Amygdala (tissue), 56 donors: ENCODE data around the gene HDAC10.
"Not testable (repeated sequence)": the region's sequence is repeated elsewhere in the genome, so short reads cannot be mapped to it uniquely, and the experiment has no call there.

Experiments used
- DNase-seq, 56 donors: peaks; one replicate each; lab custom pipeline; 2025; lab: John Stamatoyannopoulos, UW

The HDAC10 gene

DNA sequence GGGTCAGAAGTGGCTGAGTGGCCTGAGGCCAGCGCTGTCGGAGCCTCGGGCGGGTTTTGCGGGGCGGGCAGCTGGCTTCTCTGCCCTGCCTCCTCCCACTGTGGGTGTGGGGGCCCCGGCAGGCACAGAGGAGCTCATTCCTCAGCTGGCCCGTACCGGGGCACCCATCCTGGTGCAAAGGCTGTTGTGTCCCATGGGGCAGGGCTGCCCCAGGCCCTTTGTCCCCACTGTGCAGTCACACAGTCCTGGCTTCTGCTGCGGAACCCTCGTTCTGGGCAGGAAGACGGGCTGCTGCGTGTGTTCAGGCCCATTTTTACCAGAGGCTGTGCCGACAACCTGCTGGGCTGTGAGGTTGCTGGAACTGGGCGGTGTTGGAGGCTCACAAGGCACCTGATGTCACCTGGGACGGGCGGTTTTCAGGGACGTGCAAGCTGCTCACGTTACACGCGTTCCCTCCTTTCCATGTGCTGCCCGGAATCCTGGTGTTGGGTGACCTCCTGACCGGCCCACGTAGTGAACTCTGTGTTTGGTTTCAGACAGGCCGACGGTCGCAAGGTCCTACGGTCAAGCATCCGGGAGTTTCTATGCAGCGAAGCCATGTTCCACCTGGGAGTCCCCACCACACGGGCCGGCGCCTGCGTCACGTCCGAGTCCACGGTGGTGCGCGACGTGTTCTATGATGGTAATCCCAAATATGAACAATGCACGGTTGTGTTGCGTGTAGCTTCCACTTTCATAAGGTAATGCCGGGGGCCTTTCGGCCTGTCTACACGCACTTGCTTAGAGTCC is 45.1 kb downstream of the HDAC10 start:
- DNase-seq, result no peak

DNA sequence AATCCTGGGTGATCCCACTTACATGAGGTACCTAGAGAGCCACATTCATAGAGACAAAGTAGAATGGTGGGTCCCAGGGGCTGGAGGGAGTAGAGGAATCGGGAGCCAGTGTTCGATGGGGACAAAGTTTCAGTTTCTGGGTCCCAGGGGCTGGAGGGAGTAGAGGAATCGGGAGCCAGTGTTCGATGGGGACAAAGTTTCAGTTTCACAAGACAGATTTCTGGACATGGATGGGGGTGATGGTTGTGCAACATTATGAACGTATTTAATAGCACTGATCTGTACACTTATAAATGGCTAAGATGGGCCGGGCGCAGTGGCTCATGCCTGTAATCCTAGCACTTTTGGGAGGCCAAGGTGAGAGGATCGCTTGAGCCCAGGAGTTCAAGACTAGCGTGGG is 46.1 kb downstream of the HDAC10 start:
- not testable (repeated sequence) for DNase-seq

DNA sequence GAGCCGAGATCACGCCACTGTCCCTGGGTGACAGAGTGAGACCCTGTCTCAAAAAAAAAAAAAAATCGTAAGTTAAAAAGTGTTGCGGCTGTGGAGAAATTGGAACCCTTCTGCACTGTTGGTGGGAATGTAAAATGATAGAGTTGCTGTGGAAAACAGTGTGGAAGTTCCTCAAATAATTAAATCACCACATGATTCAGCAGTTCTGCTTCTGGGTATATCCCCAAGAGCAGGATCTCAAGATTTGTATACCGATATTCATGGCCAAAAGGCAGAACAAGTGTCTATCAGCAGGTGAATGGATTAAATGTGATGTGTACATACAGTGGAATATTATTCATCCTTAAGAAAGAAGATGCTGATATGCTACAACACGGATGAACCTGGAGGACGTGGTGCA is 46.5 kb downstream of the HDAC10 start:
- no peak for DNase-seq

DNA sequence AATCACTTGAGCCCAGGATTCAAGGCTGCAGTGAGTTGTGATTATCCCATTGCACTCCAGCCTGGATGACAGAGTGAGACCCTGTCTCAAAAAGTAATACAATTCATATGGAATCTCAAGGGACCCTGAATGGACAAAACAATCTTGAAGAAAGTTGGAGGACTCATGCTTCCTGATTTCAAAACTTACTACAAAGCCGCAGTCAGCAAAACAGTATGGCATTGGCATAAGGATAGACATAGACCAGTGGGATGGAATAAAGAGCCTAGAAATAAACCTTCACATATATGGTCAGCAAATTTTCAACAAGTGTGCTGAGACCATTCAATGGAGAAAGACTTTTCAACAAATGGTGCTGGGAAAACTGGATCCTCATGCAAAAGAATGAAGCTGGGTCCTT is 47.8 kb downstream of the HDAC10 start:
- DNase-seq, result no peak

DNA sequence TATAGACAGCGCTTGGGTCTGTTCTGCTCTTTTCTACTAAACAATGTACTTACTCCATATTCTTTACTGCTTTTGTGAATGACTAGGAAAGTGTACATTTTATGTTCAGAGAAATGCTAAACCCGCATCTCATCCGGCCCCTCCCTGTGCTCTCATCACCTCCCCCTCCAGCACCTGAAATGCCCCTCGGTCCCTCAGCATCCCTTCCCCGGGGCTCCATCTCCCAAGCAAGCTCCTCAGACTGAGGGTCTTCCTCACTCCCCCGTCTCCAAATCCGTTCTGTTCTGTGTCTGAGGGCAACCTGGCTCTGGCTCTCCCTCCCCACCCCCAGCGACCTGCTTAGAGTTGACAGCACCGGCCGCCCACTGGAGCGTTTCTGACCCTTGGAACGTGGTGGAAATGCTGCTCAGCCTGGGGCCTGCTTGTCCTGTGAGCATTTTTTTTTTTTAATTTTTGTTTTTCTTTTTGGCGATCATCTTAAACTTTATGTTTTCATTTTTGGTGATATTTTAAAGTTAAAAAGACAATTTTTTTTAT is 48.9 kb downstream of the HDAC10 start:
- DNase-seq, result no peak

DNA sequence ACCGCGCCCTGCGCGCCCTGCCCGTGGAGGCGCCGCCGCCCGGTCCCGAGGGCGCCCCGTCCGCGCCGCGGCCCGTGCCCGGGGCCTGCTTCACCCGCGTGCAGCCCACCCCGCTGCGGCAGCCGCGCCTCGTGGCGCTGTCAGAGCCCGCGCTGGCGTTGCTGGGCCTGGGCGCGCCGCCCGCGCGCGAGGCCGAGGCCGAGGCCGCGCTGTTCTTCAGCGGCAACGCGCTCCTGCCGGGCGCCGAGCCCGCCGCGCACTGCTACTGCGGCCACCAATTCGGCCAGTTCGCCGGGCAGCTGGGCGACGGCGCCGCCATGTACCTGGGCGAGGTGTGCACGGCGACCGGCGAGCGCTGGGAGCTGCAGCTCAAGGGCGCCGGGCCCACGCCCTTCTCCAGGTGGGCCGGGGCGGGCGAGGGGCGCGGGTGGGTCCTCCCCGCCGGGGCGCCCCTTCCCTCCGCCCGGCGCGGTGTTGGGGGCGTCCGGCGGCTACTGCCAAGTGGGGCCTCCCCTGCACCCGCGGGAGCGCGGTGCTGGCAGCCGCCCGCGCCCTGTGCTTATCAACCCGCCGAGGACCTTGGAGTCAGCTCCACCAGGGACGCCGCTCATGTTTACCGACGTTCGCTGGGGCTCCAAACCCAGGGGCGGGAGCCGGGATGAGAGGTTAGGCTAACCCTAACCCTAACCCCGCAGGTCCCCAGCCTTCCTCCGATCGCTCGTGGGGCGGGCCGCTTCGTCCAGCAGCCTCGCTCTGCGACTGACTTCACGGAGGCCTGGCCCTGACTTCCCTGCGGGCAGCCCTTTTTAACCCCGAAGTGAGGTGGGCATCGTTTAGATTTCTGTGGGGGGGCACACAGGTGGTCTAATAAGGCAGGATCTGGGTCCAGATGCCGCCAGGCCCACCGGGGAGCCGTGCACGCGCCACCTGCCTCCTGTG is 49.6 kb downstream of the HDAC10 start:
- DNase-seq, result peak in 2 of 56 donors; percentile 45 to 64

DNA sequence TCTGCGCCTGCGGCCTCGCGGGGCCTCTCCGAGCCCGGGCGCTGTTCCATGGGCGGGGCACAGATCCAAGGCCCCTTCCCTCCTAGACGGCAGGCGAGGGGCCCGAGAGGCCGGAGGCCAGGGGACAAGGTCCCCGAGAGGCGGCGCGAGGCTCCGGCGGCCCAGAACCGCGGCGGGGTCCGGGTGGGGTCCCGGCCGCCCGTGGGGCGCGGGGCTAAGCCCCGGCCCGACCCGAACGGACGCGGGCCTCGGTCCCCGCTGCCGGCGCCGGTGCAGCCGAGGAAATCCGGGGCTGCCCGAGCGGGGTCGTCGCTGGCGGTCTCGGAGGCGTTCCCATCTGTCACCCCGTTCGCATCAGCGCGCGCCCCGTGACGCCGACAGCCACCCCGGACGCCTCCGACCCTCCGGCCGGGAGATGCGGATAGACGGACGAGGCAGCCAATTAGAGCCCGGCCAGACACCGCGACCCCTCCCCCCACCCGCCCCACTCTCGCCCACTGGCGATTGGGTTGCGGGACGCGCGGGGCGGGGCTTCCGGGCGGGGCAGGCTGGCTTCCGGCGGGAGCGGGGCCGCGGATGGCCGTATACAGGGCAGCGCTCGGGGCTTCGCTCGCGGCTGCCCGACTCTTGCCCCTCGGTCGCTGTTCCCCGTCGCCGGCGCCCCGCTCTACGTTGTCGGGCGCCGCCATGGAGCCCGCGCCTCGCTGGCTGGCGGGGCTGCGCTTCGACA is 50.4 kb downstream of the HDAC10 start, which contains the start of gene SELENOO:
Gene SELENOO (plus strand): TSS at position 551 of the 730 bp plus-strand sequence. CDS start 26 bp downstream, at position 577.
- peak; percentile 28 to 97 (median 90) for DNase-seq

DNA sequence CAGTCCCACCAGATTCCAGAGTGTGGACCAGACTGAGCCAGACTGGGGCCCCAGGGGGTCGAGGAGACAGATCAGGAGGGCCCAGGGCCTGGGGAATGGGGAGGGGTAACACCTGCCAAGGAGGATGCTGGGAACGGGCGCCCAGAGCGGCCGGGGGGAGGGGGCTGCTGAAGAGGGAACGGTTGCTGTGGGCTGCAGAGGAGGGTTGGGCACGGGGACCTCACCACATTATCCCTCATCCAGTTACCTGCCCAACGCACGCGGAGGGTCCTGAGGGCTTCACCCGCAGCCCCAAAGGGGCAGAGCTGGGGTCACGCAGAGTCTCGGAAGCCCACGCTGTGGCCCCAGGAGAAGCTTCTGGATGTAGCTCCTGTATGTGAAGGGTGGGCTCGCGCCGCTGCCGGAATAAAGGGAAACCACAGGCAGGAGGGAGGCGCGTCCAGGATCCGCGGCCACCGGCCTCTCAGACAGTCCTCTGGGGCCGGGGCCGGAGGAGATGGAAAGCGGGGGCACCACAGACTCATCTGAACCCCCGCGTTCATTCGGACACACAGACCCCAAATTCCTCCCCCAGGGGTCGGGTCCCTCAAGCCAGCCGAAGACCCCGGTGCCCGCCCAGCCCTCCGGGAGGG is 51.1 kb downstream of the HDAC10 start:
- no peak for DNase-seq

DNA sequence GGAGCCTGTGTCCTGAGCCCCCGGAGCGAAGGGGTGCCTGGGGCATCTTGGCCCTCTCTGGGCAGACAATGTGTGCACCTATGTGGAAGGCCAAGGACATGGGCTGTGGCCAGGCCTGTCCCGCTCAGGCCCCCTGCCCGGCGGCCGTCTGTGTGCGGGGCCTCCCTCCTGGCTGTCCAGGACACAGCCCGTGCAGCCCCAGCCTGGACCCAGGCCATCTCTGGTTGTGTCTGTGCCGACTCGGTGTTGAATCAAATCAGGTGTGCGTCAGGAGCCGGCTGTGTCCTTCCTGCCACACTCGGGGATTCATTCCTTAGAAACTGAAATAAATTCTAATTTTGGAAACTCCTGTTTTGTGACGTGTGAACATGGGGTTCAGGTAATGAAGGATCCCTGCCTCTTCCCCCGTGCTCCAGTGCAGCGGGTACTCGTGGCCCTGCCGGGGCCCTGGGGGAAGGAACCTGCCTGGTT is 51.8 kb downstream of the HDAC10 start:
- DNase-seq, result no peak

DNA sequence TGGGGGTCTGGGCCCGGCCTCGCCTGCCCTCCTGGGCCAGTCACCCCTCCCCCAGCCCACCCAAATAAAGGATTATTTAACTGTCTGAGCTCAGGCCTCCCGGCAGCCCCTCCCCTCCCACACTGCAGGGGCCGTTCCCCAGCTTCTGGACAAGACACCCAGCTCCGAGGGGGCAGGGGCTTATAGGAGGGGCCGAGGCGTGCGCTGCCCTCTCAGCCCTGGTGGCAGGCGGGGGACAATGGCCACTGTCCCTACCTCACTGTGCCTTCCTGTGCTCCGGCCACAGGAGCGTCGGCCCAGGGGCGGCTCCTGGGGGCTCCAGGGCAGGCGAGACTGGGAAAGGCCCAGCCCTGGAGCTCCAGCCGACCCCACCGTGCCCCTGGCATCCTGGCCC is 52.4 kb downstream of the HDAC10 start:
- DNase-seq, result no peak

DNA sequence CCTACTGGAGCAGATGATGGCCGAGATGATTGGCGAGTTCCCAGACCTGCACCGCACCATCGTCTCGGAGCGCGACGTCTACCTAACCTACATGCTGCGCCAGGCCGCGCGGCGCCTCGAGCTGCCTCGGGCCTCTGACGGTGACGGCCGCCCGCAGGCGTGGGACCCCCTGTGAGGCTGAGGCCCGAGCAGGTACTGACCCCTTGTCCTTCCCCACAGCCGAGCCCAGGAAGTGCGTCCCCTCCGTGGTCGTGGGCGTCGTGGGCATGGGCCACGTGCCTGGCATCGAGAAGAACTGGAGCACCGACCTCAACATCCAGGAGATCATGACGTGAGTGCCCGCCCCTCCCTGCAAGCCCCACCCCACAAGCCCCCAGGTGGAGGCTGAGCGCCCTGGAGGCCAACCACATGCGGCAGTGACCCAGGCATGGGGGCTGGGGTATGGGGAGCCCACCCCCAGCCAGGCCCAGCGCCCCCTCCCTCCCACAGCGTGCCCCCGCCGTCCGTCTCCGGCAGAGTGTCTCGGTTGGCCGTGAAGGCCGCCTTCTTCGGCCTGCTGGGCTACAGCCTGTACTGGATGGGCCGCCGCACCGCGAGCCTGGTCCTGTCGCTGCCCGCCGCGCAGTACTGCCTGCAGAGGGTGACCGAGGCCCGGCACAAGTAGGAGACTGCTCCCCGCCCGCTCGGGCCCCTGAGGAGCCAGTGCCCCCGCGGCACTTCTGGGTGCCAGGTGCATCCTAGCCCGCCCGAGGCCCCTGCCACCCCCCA is 53.0 kb downstream of the HDAC10 start:
- no peak for DNase-seq

DNA sequence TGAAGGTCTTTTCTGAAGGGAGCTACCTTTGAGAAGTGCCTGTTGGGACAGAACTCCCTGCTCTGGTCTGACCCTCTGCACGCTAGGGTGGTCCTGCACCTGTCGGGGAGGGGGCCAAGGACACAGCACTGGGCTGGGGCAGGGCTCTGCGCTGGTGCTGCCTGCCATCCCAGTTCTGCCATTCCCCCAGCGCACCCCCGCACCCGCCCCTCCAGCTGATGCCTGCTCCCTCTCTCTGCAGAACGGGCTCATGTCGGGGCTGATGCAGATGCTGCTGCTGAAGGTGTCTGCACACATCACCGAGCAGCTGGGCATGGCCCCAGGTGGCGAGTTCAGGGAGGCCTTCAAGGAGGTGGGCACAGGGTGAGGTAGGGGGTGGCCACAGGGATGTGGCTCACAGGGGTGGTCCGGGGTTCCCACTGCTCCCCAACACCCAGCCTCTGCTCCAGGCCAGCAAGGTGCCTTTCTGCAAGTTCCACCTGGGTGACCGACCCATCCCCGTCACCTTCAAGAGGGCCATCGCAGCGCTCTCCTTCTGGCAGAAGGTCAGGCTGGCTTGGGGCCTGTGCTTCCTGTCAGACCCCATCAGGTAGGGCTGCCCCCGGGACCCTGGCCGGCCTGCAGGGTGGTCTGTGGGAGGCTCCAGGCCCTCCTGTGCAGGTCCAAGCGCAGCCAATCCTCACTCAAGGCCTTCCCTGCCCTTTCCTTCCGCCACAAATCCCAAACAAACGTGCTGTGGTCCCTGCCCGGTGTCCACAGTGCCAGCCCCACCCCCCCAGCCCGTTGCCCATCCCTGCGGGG is 53.9 kb downstream of the HDAC10 start:
- no peak for DNase-seq

DNA sequence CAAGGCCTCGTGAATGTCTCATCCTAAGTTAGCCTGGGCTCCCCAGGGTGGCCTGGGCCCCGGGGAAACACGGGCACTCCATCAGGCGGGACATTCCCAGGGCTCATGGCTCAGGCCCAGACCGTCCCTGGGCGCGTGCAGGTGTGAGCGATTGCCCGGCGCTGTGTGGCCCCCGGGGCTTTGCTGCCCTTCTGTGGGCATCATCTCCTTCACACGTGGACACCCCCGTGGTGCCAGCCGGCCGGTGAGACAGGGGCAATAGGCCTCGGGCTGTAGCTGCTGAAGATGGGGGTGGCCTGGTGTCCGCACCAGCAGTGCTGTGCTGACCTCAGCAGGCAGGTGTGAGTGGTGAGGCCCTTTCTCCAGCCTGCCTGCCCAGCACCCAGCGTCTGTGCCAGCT is 54.8 kb downstream of the HDAC10 start:
- DNase-seq, result no peak
